Cortex of kidney (tissue), 1 donor: ENCODE data around the gene SPINK6.

ENCODE experiments used
- DNase-seq: peaks from one replicate; lab custom pipeline; 2025; lab: John Stamatoyannopoulos, UW

SPINK6 gene

DNA sequence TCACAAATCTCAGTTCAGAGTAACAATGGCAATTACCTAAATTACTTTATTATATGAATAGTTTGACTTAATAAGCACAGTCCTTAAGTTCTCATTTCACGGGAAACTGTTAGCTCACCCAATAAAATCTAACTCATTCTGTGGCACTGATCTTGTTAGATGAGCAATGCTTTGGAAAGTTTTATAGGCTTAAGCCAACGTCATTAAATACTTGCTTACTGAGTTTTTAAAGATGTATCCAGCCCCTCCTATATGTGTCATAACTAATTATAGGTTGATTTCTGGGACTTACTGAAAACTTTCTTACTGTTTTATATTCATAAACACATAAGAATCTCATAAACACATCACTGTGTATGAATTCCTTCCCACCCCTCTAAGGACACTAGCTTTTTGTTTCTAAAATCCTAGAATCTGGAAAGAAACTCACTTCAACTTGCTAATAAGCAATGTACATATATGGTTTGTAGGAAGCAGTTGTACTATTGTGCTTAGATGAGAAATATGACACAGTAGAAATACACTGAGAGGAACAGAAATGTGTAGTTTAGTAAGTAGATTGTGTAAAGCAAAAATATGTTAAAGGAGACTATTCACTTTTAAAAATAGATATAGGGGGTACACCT is 21.4 kb downstream of the SPINK6 start:
- no peak for DNase-seq

DNA sequence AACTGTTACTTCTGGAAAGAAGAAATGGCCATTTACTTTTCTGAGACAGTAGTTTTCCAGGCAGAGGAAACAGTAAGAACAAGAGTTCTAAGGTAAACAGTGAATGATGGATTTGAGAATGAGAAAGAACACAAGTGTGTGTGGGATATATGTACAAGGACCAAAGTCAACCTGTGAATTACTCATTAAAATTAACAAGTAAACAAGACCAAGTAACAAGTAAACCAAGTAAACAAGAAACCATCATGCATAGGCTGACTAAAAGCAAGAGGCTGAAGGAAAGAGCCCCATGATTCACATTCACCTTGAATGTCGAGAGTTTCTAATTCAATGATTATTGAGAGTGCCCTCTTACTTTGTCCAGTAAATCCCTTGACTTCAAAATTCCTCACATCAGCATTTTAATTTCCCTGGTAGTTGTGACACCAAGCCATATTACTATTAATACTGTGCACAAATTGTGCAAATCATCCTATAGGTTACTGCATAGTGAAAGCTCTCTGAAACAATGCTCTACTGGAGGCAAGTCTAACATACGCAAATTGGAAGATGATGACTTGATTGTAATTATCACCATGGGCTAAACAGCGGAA is 25.6 kb downstream of the SPINK6 start:
- no peak for DNase-seq

GRCh38 chr5:148229840-148230239 is 27.0 kb downstream of the SPINK6 start:
- DNase-seq: no peak

DNA sequence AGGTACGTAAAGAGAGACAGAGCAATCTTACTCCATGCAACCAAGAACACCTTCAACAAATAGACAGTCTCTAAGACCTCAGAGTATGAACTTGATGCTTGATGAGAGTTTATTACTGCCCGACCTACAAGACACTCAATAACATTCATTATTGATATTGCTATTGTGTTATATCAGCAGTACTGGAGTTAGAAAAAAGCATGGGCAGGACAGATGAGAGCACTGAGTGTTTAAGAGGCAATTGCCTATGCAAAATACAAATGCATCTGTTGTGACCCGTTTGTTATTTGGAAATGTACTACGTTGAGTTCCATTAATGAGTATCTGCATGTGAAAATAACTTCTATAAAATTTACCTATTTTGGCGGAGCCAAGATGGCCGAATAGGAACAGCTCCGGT is 27.4 kb downstream of the SPINK6 start:
- DNase-seq: no peak

DNA sequence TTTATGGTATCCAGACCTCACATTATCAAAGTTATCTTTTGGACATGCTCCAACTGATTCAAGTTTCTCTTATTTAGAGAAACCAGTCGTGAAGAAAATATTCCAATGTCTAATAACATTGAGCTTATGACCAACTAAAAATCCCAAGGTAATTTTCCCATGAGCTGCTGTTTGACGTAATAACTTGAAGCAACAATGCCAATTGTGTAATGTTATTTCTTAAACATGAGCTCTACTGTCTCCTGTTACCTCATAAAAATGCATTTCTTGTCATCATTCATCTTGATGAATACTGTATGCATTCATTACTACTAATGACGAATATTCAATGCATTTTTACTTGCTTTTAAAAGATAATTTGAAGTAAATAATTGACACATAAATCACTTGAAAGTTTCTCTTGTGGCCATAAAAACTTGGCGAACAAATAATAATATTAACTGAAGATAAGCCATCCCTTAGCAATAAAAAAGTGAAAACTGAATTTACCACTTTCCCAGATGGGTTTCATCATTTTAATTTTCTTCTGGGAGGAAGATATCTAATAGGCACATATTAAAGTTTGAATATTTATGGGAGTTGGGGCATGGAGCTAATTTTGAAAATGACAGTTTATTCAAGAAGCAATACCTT is 35.1 kb downstream of the SPINK6 start:
- DNase-seq: no peak

DNA sequence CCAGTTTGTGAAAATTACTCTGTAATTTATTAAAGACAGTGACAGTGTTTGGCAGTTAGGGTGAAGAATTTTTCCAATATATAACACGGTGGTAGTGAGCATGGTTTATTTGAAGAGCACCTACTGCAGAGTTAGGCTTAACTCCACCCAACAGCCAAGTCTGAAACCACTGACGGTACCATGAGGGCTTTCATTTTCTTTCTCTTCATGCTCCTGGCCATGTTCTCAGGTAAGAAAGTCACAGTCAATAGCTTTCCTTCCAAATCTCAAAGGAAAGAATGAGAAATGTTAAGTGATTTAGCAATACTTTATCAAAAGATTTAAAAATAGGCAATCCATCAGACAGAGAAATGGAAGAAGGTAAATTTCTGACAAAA is 35.6 kb downstream of the SPINK6 start, which contains the start of gene MARCOL:
MARCOL (plus strand) TSS at position 108 of the 377 bp plus-strand sequence; CDS start at position 181, 73 bp downstream.
- no peak for DNase-seq

DNA sequence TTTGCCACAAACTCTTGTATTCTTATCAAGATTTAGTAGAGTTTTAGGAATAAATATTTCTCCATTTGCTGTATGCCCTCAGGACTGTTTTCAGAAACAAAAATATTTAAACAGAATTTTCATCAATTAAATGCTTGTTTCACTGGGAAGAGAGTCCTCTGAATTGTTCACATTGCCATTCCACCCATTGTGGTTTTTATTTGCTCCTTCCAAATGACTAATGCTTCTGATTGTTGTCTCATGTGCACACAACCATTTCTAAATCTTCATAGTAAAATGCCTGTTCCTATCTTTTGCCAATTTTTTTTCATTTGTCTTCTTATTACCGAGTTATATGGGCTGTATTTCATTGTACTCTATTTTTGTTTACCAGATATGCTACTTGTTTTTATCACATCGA is 46.1 kb downstream of the SPINK6 start:
- no peak for DNase-seq

DNA sequence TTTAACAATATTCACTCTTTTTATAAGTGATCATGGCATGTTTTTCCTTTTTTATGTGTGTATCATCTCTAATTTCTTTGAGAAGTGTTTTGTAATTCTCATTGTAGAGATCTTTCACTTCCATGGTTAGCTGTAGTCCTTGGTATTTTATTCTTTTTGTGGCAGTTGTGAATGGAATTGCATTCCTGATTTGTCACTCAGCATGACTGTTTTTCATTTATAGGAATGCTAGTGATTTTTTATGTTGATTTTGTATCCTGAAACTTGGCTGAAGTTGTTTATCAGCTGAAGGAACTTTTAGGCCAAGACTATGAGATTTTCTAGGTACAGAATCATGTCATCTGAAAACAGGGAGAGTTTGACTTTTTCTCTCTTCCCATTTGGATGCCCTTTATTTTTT is 52.6 kb downstream of the SPINK6 start:
- no peak for DNase-seq

GRCh38 chr5:148259288-148259687 is 56.4 kb downstream of the SPINK6 start:
- DNase-seq: no peak

DNA sequence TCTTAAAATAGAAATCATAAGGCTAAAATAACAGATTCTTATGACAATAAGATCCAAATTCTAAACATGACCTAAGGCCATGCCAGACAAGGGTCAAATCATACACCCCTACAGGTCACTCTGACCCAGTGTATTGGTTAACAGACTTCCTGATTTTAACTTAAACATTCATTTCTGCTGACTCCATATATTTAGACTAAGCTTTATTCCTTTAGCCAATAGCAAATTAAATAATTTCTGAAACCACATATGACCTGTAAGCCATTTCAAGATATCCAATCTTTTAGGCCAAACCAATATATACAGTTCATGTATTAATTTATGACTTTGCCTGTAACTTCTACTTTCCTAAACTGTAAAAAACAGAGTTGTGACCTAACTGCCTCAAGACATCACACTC is 58.4 kb downstream of the SPINK6 start:
- DNase-seq: no peak
